Activated CD4-positive, alpha-beta T cell treated with anti-CD3 and anti-CD28 coated beads for 36 hours (primary cell): ENCODE data around the gene BBX. TPM values are rescaled to one million over a fixed set of nuclear protein-coding genes. Genes with fewer than 3 reads are reported as not detected.
"Not testable (repeated sequence)": the region's sequence is repeated elsewhere in the genome, so short reads cannot be mapped to it uniquely, and the experiment has no call there.

Experiments used
- ATAC-seq: fragments of 200-7000 bp; cut with Tn5 transposase; one replicate; pipeline ENCODE4 v1.10.0; 2021; ENCODE audit warnings: mild to moderate bottlenecking, moderate library complexity
- CTCF ChIA-PET: fragments of 350-600 bp; sonication (Branson Sonifier 250); formaldehyde crosslinking; loops from one replicate; lab custom pipeline; 2021; ENCODE audit warnings: antibody characterized with exemption; lab: Charles Lee
- POLR2A ChIA-PET: fragments of 350-600 bp; sonication (Branson Sonifier 250); formaldehyde crosslinking; loops from one replicate; lab custom pipeline; 2021; ENCODE audit warnings: antibody characterized with exemption, inconsistent platforms; lab: Charles Lee
- DNase-seq: peaks from one replicate; pipeline ENCODE4 v3.0.0-alpha.2; 2020
- H3K27ac Mint-ChIP-seq: one replicate; pipeline ENCODE4 v1.8.0; 2021; ENCODE audit warnings: mixed read lengths
- H3K27me3 Mint-ChIP-seq: one replicate; pipeline ENCODE4 v1.8.0; 2021; ENCODE audit warnings: mixed read lengths
- H3K36me3 Mint-ChIP-seq: one replicate; pipeline ENCODE4 v1.8.0; 2021; ENCODE audit warnings: low read depth, mixed read lengths
- H3K4me1 Mint-ChIP-seq: one replicate; pipeline ENCODE4 v1.8.0; 2021; ENCODE audit warnings: mixed read lengths
- H3K4me3 Mint-ChIP-seq: one replicate; pipeline ENCODE4 v1.8.0; 2021; ENCODE audit warnings: mild to moderate bottlenecking, moderate library complexity, mixed read lengths
- H3K9me3 Mint-ChIP-seq: one replicate; pipeline ENCODE4 v1.8.0; 2021; ENCODE audit warnings: low read depth, mixed read lengths
- intact Hi-C, 2 experiments: fragments of 100-400 bp; cut with DNase I in 1 of 2; cut with micrococcal nuclease in 1 of 2; formaldehyde crosslinking; loops; one replicate each; pipeline versions ENCODE4 v1.14.2 to v1.15.1; 2022 to 2024; cut with DNase I, micrococcal nuclease
- total RNA-seq, 2 experiments: library from RNA; stranded (reverse); gene quantifications; one replicate each; pipeline ENCODE4 v1.2.3, GENCODE V29; 2021

BBX gene
- total RNA-seq, 2 experiments from 2014 or later = 38.9 to 63.4 TPM

- H3K27me3 Mint-ChIP-seq, ATAC-seq, intact Hi-C loops, POLR2A ChIA-PET, H3K9me3 Mint-ChIP-seq, H3K27ac Mint-ChIP-seq, H3K4me1 Mint-ChIP-seq, DNase-seq, H3K36me3 Mint-ChIP-seq, H3K4me3 Mint-ChIP-seq: not testable (repeated sequence)
- CTCF ChIA-PET = interaction anchor here (3.8 kb wide), 1 partner anchor 11 kb away, joined by 11 read pairs; no protein-coding TSS in a partner anchor
Observed at GRCh38 chr3:107835001-107835400, 312.2 kb downstream of the BBX start.

GRCh38 chr3:107837895-107838612, 315.3 kb downstream of the BBX start:
- ChIA-PET CTCF (interaction anchor here (0.7 to 3.8 kb wide), 3 partner anchors 8 to 180 kb away, joined by 3 to 11 read pairs (median 4); no protein-coding TSS in a partner anchor), POLR2A (no interaction called here)
- ATAC-seq (no peak), DNase-seq (no peak)
- peaks cover 5% of the 10 kb centered on the region for H3K4me1 Mint-ChIP-seq
- H3K9me3 Mint-ChIP-seq = no peaks in the 10 kb centered on the region
- intact Hi-C loops = no loop called here
- no peak overlapping the region for H3K4me3 Mint-ChIP-seq
- no peaks in the 10 kb centered on the region for H3K27me3 Mint-ChIP-seq
- H3K27ac Mint-ChIP-seq = no peak overlapping the region
- no peaks in the 10 kb centered on the region for H3K36me3 Mint-ChIP-seq

GRCh38 chr3:107841831-107842230, 319.1 kb downstream of the BBX start:
- no peak overlapping the region for H3K4me3 Mint-ChIP-seq
- DNase-seq (no peak), ATAC-seq (no peak)
- CTCF ChIA-PET = no interaction called here
- no peaks in the 10 kb centered on the region for H3K36me3 Mint-ChIP-seq
- H3K4me1 Mint-ChIP-seq = peaks cover 7% of the 10 kb centered on the region
- intact Hi-C loops = loop anchor here in 1 of 2 experiments (10.0 kb wide), 1 partner anchor 167 kb away; no protein-coding TSS in a partner anchor
- no peak overlapping the region for H3K27ac Mint-ChIP-seq
- POLR2A ChIA-PET = no interaction called here
- H3K27me3 Mint-ChIP-seq = peaks cover 2% of the 10 kb centered on the region
- H3K9me3 Mint-ChIP-seq = no peaks in the 10 kb centered on the region

- H3K9me3 Mint-ChIP-seq = no peaks in the 10 kb centered on the region
- H3K27ac Mint-ChIP-seq = no peak overlapping the region
- H3K36me3 Mint-ChIP-seq = no peaks in the 10 kb centered on the region
- ATAC-seq = no peak
- CTCF ChIA-PET = interaction anchor here (0.5 to 0.8 kb wide), 4 partner anchors 26 to 564 kb away, joined by 3 read pairs; no protein-coding TSS in a partner anchor
- DNase-seq = no peak
- intact Hi-C loops = loop anchor here in 1 of 2 experiments (10.0 kb wide), 1 partner anchor 168 kb away; no protein-coding TSS in a partner anchor
- peaks cover 7% of the 10 kb centered on the region for H3K4me1 Mint-ChIP-seq
- H3K27me3 Mint-ChIP-seq = peaks cover 2% of the 10 kb centered on the region
- POLR2A ChIA-PET = no interaction called here
- H3K4me3 Mint-ChIP-seq = no peak overlapping the region
Observed at GRCh38 chr3:107842940-107843339, 320.2 kb downstream of the BBX start.

- H3K27me3 Mint-ChIP-seq = peaks cover 2% of the 10 kb centered on the region
- DNase-seq (no peak), ATAC-seq (no peak)
- POLR2A ChIA-PET = no interaction called here
- H3K36me3 Mint-ChIP-seq = no peaks in the 10 kb centered on the region
- H3K9me3 Mint-ChIP-seq = no peaks in the 10 kb centered on the region
- CTCF ChIA-PET = interaction anchor here (0.6 to 2.4 kb wide), 15 partner anchors 9 to 609 kb away, joined by 3 to 11 read pairs (median 4); no protein-coding TSS in a partner anchor
- intact Hi-C loops = loop anchor here (2.0 to 10.0 kb wide), 4 partner anchors 168 to 609 kb away; no protein-coding TSS in a partner anchor
- no peak overlapping the region for H3K27ac Mint-ChIP-seq
- no peak overlapping the region for H3K4me3 Mint-ChIP-seq
- peaks cover 2% of the 10 kb centered on the region for H3K4me1 Mint-ChIP-seq
Observed at GRCh38 chr3:107845380-107846278, 322.9 kb downstream of the BBX start.

- CTCF ChIA-PET = interaction anchor here (0.9 to 2.4 kb wide), 10 partner anchors 10 to 187 kb away, joined by 3 to 11 read pairs (median 4); no protein-coding TSS in a partner anchor
- ATAC-seq (no peak), DNase-seq (peak; percentile 70)
- Mint-ChIP-seq H3K27ac (no peak overlapping the region), H3K9me3 (no peaks in the 10 kb centered on the region), H3K36me3 (no peaks in the 10 kb centered on the region), H3K4me3 (no peak overlapping the region), H3K4me1 (peaks cover 2% of the 10 kb centered on the region), H3K27me3 (peaks cover 2% of the 10 kb centered on the region)
- POLR2A ChIA-PET = no interaction called here
- intact Hi-C loops = loop anchor here (2.0 to 10.0 kb wide), 4 partner anchors 169 to 610 kb away; no protein-coding TSS in a partner anchor
Observed at GRCh38 chr3:107846279-107846852, 323.6 kb downstream of the BBX start.

GRCh38 chr3:107847791-107848190, 325.0 kb downstream of the BBX start:
- ChIA-PET POLR2A (no interaction called here), CTCF (interaction anchor here (0.7 to 1.4 kb wide), 6 partner anchors 8 to 626 kb away, joined by 3 to 6 read pairs (median 3); no protein-coding TSS in a partner anchor)
- intact Hi-C loops = loop anchor here (2.0 to 10.0 kb wide), 4 partner anchors 170 to 611 kb away; no protein-coding TSS in a partner anchor
- no peak for DNase-seq
- Mint-ChIP-seq H3K27me3 (peaks cover 2% of the 10 kb centered on the region), H3K4me3 (no peak overlapping the region), H3K36me3 (no peaks in the 10 kb centered on the region), H3K4me1 (peaks cover 2% of the 10 kb centered on the region), H3K9me3 (no peaks in the 10 kb centered on the region), H3K27ac (no peak overlapping the region)
- no peak for ATAC-seq

- ATAC-seq = no peak
- Mint-ChIP-seq H3K27ac (no peak overlapping the region), H3K27me3 (peaks cover 2% of the 10 kb centered on the region), H3K4me1 (peaks cover 2% of the 10 kb centered on the region), H3K4me3 (no peak overlapping the region), H3K36me3 (no peaks in the 10 kb centered on the region), H3K9me3 (no peaks in the 10 kb centered on the region)
- ChIA-PET CTCF (interaction anchor here (0.9 to 1.4 kb wide), 4 partner anchors 7 to 626 kb away, joined by 3 to 6 read pairs (median 3); no protein-coding TSS in a partner anchor), POLR2A (interaction anchor here (0.6 kb wide), 1 partner anchor 207 kb away, joined by 3 read pairs; no protein-coding TSS in a partner anchor)
- intact Hi-C loops = loop anchor here (5.0 to 10.0 kb wide), 2 partner anchors 171 to 174 kb away; no protein-coding TSS in a partner anchor
- no peak for DNase-seq
Observed at GRCh38 chr3:107848351-107848915, 325.7 kb downstream of the BBX start.

GRCh38 chr3:107850681-107851080, 327.9 kb downstream of the BBX start:
- ChIA-PET CTCF (interaction anchor here (0.5 to 1.2 kb wide), 3 partner anchors 11 to 770 kb away, joined by 3 to 4 read pairs (median 4); no protein-coding TSS in a partner anchor), POLR2A (no interaction called here)
- no peak overlapping the region for H3K4me3 Mint-ChIP-seq
- H3K36me3 Mint-ChIP-seq = no peaks in the 10 kb centered on the region
- peaks cover 2% of the 10 kb centered on the region for H3K27me3 Mint-ChIP-seq
- intact Hi-C loops = no loop called here
- DNase-seq = no peak
- H3K27ac Mint-ChIP-seq = no peak overlapping the region
- H3K4me1 Mint-ChIP-seq = peaks cover 2% of the 10 kb centered on the region
- ATAC-seq = peak; percentile 33
- no peaks in the 10 kb centered on the region for H3K9me3 Mint-ChIP-seq

GRCh38 chr3:107853821-107854220, 331.1 kb downstream of the BBX start:
- DNase-seq (no peak), ATAC-seq (no peak)
- no peaks in the 10 kb centered on the region for H3K9me3 Mint-ChIP-seq
- intact Hi-C loops = no loop called here
- no peaks in the 10 kb centered on the region for H3K36me3 Mint-ChIP-seq
- ChIA-PET CTCF (interaction anchor here (0.7 to 1.1 kb wide), 2 partner anchors 8 to 74 kb away, joined by 3 to 5 read pairs; no protein-coding TSS in a partner anchor), POLR2A (no interaction called here)
- H3K27ac Mint-ChIP-seq = no peak overlapping the region
- H3K4me3 Mint-ChIP-seq = no peak overlapping the region
- no peaks in the 10 kb centered on the region for H3K4me1 Mint-ChIP-seq
- H3K27me3 Mint-ChIP-seq = peaks cover 1% of the 10 kb centered on the region
